GOT3 (cell line): Measurements from ENCODE around the gene TBRG4.
"Not testable (repeated sequence)": the region's sequence is repeated elsewhere in the genome, so short reads cannot be mapped to it uniquely, and the experiment has no call there.

ENCODE experiments used
- DNase-seq: peaks from one replicate; lab custom pipeline; 2025; ENCODE audit warnings: mixed read lengths; lab: John Stamatoyannopoulos, UW

The TBRG4 gene

DNA sequence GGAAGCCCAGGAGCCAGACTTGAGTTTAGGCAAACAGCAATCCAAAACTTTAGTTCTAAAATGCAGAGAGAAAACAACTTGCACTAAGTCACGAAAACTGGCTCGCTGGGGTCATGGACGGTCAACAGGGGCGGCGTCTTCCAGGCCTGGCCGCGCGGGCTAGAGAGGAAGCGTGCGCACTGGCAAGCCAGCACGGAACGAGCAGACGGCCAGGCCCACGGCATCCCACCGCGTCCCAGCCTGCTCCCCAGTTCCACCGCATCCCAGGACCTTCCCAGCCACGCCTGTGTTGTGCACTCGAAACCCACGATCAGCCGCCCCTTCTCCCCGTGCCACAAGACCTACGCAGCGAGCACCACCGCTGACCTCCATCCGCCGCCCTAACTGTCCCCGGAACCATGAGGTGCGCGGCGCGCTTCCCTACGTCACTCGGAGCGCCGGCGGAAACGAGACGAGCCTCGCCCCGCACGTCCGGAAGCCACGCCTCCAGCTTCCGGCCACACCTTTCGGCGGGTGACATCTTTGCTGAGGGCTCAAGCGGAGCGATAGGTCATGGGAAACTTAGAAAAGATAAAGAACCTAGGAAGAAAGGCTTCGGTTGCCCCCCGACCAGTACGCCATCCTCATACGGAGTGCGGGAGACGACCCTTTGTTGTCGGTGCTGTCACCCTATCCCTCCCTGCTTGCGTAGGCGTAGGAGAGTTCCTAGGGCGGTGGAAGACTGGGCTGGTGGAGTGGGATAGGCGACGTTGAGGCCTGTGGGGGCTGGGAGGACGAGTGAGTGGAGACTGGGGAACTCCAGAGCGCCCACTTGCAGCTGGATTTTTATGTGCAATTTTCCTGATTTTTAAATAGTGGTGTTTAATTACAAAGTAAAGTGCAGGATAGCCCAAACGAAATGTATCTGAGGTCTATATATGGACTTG is at the start of gene TBRG4:
TSS of gene TBRG4 (minus strand) at position 400 of the 926 bp plus-strand sequence. CDS start 2,460 bp downstream, outside the sequence.
- DNase-seq: peak; percentile 86

DNA sequence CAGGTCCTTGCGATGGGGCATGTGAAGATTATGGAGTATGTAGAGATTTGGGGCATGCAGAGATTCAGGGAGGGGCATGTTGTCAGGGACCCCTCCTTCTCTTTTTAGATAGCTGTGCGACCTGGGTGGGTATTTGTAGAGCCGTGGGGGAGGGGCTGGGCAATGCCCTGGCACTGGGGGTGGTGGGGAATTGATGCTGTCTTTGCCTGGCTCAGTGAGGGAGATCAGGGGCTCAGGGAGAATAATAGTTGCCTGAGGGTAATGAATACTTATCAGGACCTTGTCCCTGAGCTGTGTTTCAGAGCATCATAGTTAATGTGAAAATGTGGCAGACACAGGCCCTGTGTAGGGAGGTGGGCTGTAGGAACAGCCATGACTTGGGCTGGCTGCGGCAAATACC is 49.6 kb upstream of the TBRG4 start:
- DNase-seq: no peak

DNA sequence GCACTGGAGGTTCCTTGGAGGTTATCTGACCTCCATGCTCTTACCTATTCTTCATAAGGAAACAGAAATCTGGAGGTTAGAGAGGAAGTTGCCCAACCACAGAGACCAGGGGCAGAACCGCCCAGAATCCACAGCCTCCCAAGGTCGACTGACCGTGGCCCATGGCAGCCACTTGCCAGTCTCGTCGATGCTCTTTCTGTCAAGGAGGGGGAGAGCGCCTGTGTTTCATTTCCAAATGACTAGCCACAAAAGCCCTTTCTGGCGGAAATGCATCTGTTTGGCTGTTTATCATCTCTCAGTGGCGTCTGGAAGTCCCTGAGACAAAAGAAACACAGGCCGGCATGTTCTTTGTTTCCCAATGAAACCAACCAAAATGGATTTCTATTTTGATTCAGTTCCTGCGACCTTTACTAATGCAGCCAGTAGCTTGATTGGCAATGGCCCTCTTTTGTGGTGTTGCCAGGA is 49.0 kb upstream of the TBRG4 start:
- no peak for DNase-seq

DNA sequence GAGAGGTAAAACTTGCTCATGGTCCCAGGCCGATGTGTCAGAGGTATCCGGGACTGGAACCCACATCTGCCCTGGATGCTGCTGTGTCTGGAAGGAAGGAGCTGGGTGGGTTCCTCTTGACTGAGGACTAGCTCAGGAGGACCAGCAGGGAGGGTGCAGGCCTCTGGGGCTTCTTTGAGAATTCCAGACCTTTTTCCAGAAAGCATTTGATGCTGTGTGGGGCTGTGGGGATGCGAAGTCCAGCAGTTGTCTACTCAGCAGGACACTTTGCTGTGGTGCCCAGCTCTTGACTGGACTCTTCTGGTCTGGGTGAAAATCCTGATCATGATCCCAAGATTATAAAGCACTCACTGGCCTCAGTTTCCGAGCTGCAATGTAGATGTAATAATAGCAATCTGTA is 47.8 kb upstream of the TBRG4 start:
- DNase-seq: no peak

DNA sequence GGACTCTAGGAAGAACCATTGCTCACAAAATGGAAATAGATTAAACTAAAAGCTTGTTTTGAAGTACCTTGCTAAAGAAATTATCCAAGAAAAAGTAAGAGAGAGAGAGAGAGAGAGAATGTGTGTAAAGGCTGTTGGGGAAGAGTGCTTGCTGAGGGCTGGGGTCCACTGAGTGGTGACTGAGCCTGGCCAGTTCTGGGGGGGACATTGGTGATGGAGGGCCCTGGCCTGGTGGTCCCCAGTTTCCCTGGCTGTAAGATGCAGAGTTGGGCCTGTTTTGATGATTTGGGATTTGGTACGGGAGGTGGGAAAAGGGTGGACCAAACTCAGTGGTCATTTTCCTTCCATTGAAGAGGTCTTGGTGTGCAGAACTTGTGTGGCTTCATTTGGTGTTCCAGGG is 47.0 kb upstream of the TBRG4 start:
- DNase-seq: no peak

DNA sequence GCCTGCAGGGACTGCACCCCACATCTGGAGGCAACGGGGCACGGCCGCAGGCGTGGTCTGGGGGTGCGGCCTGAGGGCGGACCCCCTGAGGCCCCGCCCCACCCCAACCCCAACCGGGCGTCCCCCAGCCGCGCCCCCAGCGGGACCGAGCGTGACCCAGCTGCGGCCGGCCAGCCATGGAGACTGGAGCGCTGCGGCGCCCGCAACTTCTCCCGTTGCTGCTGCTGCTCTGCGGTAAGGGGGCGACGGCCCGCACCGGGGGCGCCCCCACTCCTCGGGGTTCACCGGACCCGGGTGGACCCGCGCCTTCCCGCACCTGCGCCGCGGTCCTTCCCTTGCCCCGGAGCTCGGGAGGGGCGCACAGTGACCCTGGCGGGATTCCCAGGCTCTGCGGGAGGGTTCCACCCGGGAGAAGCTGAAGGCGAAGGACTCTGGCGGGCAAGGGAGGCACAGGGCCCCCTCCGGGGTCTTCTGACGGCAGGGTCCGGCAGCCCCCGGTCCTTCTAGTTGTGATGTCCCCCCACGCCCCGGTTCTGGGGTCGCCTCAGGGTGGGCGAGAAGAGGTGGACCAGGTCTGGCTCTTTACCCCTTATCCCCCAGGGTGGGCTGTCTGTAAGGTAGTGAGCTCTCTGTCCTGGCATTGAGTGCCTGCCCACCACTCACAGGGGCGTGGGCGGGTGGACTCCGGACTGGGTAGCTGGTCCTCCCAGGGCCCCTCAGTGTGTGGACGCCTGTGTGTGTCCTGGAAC is 46.3 kb upstream of the TBRG4 start, which contains the start of gene RAMP3:
TSS of gene RAMP3 (plus strand) at position 139 of the 749 bp plus-strand sequence. CDS start at position 177, 38 bp downstream.
- DNase-seq: no peak

DNA sequence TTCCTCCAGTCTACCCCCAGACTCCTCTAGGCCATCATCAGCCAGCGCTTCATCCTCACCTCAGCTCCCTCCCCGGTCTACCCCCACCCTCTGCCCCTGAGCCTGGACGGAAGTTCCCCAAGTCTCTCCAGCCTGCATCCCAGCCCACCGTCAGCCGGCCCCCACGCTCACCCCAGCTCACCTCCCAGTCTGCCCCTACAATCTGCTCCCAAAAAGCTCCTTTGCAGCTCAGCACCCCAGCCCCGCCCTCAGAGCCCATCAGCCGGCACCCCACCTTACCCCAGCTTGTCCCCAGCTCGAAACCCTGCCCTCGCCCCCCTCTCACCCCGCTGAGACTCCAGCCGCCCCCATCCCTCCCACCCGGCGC is 45.8 kb upstream of the TBRG4 start:
- DNase-seq: no peak

DNA sequence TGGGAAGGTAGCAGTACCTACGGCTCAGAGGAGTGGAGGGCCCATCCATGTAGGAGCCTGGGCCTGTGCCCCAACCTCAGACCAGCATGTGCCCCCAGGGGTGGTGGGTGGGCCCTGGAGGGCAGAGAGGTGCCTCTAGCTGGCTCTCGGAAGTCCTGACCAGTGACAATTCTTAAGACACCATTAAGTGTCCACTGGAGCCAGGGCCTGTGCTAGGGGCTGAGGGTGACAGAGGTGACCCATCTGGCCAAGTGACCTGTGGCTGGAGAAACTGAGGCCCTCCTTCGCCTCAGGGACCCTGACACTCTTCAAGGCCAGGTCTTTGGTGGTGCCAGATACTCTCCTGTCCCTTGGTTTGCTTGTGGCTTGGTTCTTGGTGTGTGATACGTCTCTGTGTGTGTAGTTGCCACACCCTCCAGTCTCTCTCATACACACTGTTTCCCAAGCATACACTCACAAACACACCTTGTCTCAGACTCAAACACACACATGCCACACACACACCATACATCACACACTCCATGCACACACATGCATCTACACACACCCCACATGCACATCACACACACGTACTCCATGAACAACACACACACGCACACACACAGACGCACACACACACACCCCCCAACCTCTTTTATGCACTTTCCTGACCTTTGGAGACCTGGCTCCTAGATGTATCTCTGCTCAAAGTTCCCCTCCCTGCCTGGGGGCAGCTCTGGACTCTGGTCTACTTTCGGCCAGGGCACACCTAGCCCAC is 45.2 kb upstream of the TBRG4 start:
- DNase-seq: no peak

DNA sequence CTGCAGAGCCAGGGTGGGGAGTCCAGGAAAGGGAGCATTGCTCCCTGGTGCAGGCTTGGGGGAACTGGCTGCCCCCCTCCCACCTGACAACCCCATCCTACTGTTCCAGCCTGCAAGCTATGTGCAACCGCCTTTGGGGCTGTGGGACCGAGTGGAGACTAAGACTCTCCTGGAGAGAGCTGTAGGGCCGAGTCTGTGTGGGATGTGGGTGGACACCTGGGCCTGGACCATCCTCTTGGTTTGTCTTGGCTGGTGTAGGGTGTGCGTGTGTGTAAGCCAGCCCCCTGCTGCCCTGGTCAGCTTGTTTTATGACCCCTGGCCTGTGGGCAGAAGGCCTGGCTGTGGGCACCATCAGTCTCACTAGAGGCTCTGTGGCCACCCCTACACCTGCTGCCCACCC is 44.4 kb upstream of the TBRG4 start:
- DNase-seq: no peak

DNA sequence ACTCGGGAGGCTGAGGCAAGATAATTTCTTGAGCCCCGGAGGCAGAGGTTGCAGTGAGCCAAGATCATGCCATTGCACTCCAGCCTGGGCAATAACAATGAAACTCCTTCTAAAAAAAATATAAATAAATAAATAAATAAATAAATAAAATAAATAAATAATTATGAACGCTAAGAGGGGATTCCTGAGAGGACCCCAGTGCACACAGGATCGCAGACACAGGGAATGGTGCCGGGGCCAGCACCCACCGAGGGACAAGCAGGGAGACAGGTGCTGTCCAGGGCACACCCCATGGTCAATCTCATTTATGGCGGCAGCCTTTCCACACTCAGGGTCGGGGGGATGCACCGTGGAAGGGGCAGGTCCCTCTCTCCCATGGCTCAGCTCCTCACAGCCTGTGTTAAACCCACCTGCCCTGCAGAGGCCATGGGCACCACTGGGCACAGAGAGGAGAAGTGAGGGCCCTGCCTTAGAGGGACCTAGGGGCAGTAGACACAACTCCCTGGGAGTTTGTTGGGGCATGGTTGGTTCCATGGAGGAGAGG is 43.9 kb upstream of the TBRG4 start:
- no peak for DNase-seq

DNA sequence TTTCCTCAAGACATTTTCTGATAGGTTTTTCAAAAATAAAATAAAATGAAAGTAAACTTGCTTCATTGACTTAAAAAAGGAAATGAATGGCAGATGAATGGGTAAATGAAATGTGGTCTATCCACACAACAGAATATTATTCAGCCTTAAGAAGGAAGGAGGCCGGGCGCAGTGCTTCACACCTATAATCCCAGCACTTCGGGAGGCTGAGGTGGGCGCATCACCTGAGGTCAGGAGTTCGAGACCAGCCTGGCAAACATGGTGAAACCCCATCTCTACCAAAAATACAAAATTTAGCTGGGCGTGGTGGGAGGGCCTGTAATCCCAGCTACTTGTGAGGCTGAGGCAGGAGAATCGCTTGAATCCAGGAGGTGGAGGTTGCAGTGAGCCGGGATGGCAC is 42.4 kb upstream of the TBRG4 start:
- not testable (repeated sequence) for DNase-seq

DNA sequence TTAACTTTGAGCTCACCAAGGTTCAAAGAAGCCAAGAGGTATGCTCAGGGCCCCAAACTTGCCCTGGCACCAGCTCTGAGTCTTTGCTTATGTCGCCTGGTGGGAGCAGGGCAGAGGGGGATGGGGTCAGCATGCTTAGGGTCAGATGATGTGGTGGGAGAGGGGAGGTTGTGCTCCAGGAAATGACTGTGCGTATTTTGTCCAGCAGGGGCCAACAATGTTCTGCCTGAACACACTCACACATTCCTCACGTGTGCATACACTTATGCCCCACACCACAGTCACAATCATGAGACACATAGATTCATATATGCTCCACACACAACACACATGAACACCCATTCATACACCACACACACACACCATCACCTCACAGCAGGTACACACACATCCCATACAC is 41.7 kb upstream of the TBRG4 start:
- no peak for DNase-seq

DNA sequence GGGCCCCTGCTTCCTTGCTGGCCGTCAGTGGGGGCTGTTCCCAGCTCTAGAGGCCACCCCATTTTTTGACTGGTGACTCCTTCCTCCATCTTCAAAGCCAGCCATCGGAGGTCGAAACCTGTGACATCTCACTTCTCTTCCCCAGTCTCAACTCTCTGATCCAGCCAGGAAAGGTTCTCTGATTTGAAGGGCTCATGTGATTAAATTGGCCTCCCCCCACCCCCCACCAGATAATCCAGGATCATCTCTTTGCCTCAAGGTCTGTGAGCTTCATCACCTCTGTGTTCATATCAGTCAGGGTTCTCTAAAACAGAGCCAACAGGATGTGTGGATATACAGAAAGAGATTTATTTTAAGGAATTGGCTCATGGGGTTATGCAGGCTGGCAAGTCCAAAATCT is 40.5 kb upstream of the TBRG4 start:
- no peak for DNase-seq

DNA sequence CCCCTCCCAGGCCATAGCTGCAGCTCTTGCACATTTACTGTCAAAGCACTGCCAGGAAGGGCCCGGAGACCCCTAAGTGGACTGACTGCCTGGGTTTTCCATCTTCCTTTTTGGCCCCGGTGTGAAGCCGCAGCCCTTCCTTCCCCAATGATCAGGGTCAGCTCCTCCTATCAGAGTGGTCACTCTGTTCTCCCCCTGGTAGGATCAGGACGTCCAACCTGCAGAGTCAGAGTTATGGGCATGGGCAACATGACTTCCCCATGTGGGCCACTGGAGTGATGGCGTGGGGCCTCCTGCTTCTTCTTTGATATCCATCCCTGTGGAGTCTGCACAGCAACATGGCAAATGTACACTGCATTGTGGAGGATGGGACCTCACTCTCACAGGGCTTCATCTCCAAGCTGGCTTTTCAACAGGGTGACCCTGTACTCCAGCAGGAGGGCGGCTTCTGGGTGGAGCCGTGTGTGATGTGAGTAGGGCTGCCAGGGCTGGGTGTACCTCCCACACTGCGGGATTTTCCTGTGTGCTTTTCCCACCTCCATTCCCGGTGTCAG is 39.7 kb upstream of the TBRG4 start:
- no peak for DNase-seq

DNA sequence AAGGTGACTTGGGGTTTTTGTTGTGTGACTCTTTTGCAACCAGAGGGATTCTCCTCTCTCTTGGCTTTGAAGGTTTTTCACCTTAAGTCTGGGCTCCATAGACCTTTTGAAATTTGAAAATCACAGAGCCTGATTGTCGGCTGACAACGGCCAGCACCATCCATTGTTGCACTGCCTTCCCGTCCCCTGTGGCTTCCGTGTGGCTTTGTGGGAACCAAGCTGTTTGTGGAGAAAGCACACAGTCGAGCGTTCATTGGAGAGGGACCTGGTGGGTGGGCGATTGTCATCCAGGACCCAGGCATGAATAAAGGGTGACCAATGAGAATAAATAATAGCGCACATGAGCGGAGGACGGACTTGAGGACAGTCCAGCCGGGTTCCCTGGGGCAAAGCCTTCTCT is 38.7 kb upstream of the TBRG4 start:
- DNase-seq: no peak

DNA sequence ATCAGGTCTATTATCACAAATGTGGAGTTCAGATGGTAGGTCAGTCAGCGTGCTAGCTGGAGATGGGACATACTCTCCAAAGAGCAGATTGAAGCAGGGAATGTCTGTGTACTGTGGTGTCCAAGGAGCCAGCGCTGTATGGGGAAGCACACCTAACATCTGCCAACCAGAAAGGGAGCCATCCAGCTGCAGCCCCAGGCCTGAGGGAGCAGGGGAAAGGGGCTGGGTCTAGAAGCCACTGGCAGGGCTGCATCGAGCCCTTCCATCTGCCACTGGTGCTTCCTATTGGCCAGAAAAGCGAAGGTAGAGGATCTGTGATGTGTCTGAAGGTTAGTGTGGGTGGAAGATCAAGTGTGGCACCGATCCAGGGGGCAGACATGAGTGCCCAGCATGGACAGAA is 38.1 kb upstream of the TBRG4 start:
- DNase-seq: no peak

DNA sequence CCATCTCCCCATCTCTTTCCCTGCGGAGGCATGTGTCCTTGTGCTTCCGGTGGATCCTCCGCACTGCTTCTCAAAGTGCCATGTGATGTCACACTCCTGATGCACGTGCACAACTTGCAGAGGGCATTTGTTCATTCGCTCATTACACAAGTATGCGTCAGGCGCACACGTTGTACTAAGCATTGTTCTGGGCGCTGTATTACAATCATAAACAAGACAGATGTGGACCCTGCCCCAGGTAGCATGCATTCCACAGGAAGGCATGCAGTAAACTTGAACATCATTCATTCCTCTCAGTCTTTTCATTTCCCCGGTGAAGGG is 37.1 kb upstream of the TBRG4 start:
- no peak for DNase-seq

DNA sequence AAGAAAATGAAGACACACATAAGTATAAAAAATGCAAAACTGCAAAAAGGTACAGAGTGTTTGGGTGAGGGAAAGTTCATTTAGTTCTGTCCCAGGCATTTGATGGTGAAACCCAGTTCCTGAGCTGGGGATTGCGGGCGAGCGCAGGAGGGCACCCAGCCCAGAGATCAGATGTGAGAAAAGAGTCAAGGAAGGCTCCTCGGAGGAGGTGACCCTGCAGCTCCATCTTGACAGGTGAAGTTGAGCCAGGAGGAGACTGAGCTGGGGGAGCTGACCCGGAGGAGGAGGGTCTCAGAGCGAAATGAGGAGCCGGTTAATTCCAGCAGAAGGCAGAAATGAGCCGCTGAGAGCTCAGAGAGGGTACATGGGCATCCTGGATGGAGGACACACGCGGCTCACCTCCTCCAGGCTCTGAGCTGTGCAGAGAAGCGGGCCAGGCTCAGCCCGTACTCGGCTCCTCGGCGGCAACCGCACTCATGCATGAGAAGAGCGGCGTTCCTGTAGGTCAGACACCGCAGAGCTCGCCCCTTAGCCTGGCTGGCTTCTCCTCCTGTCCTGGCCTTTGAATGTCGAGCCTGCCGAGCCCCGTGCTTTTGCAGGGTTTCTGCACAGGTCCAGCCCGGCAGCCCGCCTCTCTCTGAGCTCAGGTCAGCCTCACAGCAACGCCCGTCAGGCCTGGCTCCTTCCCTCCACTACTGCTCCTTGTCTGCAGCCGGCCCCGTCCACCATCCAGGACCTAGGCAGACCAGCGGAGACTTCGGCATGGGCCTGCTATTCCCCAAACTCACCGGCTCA is 36.6 kb upstream of the TBRG4 start:
- no peak for DNase-seq

DNA sequence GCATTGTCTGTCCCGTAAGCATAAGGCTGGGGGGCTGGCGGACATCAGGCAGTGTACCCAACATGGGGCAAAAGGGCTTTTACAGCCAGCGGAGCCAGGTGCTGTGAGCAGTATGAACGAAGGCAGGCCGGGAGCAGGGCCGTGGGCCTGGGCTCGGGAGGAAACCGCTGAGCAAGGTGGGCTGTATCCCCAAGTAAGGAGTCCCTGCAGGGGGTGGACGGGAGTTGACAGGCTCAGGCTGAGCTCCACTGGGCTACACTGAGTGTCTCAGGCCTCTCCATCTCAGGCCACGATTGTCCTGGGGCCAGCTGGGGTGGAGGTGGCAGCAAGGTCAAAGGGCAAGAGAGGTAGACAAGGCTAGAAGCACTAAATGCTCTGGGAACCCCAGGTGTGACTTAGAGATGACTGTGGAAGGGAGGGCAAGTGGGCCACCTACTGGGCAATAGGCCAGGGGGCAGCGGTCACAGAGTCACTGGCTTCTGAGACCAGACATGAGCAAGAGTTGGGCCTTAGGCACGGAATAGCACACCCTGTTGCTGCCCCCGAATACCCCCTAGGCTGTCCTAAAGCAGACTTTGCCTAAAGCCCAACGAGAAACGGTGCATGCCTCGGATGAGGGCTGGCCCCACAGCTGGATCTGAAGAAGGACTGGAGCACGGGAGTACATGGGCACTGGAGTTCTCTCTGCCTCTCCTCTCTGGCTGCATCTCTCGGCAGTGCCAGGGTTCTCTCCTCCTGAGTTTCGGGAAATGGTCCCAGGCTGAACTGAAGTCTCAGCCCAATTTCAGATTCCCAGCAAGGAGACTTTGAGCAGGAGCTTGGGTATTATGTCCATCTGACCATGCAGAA is 35.3 kb upstream of the TBRG4 start:
- no peak for DNase-seq

DNA sequence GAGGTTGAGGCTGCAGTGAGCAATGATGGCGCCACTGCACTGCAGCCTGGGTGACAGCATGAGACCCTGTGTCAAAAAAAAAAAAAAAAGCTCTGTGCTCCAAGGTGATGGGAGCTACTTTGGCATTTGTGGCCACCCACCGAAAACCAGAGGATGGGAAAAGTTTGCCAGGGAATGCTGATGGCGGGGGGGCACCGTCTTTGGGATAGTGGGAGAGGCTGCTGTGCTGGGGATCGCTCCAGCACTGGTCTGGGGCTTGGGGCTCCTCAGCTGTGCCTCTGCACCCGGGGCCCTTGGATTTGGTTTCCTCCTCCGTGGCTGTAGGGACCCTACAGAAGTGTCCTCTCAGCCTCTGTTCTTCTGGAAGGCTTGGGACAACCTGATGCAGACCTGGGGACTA is 34.4 kb upstream of the TBRG4 start:
- DNase-seq: no peak
